Urinary bladder (tissue), 4 donors: ENCODE results near the gene CCDC187. TPM values are rescaled to one million over a fixed set of nuclear protein-coding genes. Genes with fewer than 3 reads are reported as not detected.
"Not testable (repeated sequence)": the region's sequence is repeated elsewhere in the genome, so short reads cannot be mapped to it uniquely, and the experiment has no call there.

Source experiments
- DNase-seq: peaks from one replicate; pipeline ENCODE4 v3.0.0-alpha.2; 2015; ENCODE audit errors: extremely low spot score
- H3K27ac ChIP-seq: one replicate; pipeline ENCODE4 v1.5.1; 2013; ENCODE audit warnings: low read depth, mild to moderate bottlenecking, moderate library complexity
- H3K36me3 ChIP-seq: one replicate; pipeline ENCODE4 v1.6.1; 2013; ENCODE audit warnings: mild to moderate bottlenecking, moderate library complexity; ENCODE audit not compliant: insufficient read depth
- H3K4me1 ChIP-seq: one replicate; pipeline ENCODE4 v1.6.1; 2013; ENCODE audit warnings: mild to moderate bottlenecking, moderate library complexity; ENCODE audit not compliant: insufficient read depth
- H3K4me3 ChIP-seq: one replicate; pipeline ENCODE4 v1.5.1; 2013; ENCODE audit warnings: low read depth, low read length
- WGBS: extraction: QIAGEN DNeasy Blood & Tissue Kit; methylation state at CpG from one replicate; pipeline ENCODE4 v1.1.7; 2013; 5-methylcytosine and 5-hydroxymethylcytosine counted together
- polyA plus RNA-seq: library from polyadenylated mRNA; stranded (reverse); fragments of 200-250 nt; gene quantifications from one replicate; pipeline ENCODE4 v1.2.3, GENCODE V29; 2013
- total RNA-seq: library from RNA; depleted of rRNA; stranded (reverse); fragments of >200 nt; gene quantifications from one replicate; pipeline ENCODE4 v1.2.3, GENCODE V29; 2014
- donor health status: healthy with polysubstance abuse.
- donor health status: healthy.

CCDC187 gene
- total RNA-seq (0.58 TPM), polyA plus RNA-seq (0.19 TPM)

- H3K4me3 ChIP-seq, result no peak within 1 kb of the TSS
Observed at GRCh38 chr9:136303825-136304416, at the start of gene CCDC187. Gene CCDC187 (minus strand): TSS chr9:136304094. CDS start chr9:136303830, 264 bp downstream.

DNA sequence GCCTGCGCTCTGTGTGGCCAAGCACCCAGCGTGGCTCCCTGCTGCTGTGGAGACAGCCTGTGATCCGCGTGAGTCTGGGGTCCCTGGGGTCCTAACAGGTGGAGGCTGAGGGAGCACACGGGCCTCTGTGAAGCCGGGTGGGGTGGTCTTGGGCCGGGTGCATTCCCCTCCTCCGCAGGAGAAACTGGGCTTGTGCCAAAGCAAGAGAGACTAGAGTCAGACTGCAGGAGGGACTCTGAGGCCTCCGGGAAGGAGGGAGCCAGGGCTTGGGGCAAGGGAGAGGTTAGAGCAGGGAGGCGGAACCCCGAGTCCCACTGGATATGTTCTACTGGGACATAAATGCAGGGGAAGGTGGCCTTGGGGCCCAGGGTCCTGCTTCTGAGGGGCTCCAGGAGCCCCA, 49.2 kb upstream of the CCDC187 start:
- WGBS, result 87% methylated on average over 11 of the region's 11 CpGs
- no peaks in the 10 kb centered on the region for H3K4me1 ChIP-seq
- DNase-seq, result no peak
- no peak overlapping the region for H3K4me3 ChIP-seq
- H3K36me3 ChIP-seq, result no peaks in the 10 kb centered on the region
- H3K27ac ChIP-seq, result no peak overlapping the region

More at GRCh38 chr9:136303825-136304416, at the start of gene CCDC187:
- H3K4me1 ChIP-seq, result no peaks in the 10 kb centered on the region
- H3K27ac ChIP-seq, result no peak within 1 kb of the TSS
- WGBS, result 76% methylated on average over 22 of the region's 22 CpGs
- no peak for DNase-seq
- H3K36me3 ChIP-seq, result no peaks in the 10 kb centered on the region

DNA sequence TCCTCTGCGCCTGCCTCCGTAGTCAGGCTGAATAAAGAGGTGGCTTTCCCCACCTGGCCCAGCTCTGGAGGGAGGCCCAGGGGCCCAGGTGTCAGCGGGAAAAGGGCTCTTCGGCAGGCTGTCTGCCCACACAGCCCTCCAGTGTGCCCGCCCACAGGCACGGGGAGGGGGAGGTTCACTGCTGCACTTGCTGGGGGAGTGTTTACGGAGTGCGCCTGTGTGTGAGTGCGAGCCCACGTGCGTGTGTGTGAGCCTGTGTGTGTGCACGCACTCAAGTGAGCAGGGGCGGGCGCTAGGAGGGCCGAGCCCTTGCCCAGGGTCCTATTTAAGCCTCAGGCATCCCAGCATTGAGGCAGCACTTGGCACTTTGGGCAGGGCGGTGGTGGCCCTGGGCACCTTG, 48.8 kb upstream of the CCDC187 start:
- no peak overlapping the region for H3K27ac ChIP-seq

DNA sequence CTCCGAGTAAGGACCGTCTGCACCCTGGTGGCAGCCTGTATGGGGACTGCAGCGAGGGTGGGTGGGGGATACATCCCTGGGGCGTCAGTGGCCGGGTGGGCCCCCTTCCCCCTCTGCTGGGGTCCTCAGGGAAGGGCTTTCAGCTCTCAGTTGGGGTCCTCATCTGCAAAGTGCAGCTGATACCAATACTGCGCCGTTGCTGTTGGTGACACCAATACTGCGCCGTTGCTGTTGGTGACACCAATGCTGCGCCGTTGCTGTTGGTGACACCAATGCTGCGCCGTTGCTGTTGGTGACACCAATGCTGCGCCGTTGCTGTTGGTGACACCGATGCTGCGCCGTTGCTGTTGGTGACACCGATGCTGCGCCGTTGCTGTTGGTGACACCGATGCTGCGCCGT, 48.0 kb upstream of the CCDC187 start:
- H3K4me1 ChIP-seq, DNase-seq, H3K4me3 ChIP-seq, H3K27ac ChIP-seq, H3K36me3 ChIP-seq: not testable (repeated sequence)
- WGBS, result 93% methylated on average over 19 of the region's 24 CpGs

More for the DNA sequence above, 48.8 kb upstream of the CCDC187 start:
- Histone ChIP-seq H3K36me3 (no peaks in the 10 kb centered on the region), H3K4me3 (no peak overlapping the region), H3K4me1 (no peaks in the 10 kb centered on the region)
- DNase-seq, result no peak
- WGBS, result 80% methylated on average over 16 of the region's 16 CpGs

DNA sequence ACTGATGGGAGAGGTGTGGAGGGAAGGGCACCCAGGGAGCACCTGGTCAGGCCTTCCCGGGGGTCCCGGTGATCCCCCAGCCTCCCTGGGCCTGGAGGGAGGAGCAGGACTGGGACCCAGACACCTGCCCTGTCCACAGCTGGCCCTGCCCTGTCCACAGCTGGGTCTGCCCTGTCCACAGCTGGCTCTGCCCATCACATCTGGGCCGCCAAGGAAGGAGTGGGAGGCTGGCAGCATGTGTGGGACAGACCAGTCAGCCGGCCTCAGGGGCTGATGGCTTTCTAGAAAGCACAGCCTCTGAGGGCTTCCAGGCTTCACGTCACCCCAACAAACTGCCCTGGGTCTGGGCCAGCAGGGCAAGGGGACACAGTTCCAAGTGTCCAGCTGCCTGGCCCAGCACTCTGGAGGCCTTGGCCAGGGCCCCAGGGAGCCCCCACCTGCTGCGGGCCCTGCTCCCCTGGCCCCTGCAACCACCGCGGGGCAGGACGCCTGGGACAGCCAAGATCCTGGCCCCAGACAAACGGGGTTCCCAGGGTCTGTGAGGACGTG, 47.4 kb upstream of the CCDC187 start:
- no peak overlapping the region for H3K4me3 ChIP-seq
- DNase-seq, result no peak
- no peak overlapping the region for H3K27ac ChIP-seq

GRCh38 chr9:136349546-136349945, 45.7 kb upstream of the CCDC187 start:
- Histone ChIP-seq H3K4me3 (no peak overlapping the region), H3K27ac (no peak overlapping the region), H3K4me1 (no peaks in the 10 kb centered on the region), H3K36me3 (no peaks in the 10 kb centered on the region)
- DNase-seq, result no peak
- 87% methylated on average over 24 of the region's 24 CpGs for WGBS

More for the DNA sequence above, 47.4 kb upstream of the CCDC187 start:
- Histone ChIP-seq H3K4me1 (no peaks in the 10 kb centered on the region), H3K36me3 (no peaks in the 10 kb centered on the region)
- 83% methylated on average over 11 of the region's 11 CpGs for WGBS

- WGBS, result 94% methylated on average over 14 of the region's 14 CpGs
- H3K4me3 ChIP-seq, result no peak overlapping the region
- DNase-seq, result no peak
- no peaks in the 10 kb centered on the region for H3K36me3 ChIP-seq
- H3K27ac ChIP-seq, result no peak overlapping the region
- no peaks in the 10 kb centered on the region for H3K4me1 ChIP-seq
Observed at GRCh38 chr9:136348691-136349090, 44.8 kb upstream of the CCDC187 start.

DNA sequence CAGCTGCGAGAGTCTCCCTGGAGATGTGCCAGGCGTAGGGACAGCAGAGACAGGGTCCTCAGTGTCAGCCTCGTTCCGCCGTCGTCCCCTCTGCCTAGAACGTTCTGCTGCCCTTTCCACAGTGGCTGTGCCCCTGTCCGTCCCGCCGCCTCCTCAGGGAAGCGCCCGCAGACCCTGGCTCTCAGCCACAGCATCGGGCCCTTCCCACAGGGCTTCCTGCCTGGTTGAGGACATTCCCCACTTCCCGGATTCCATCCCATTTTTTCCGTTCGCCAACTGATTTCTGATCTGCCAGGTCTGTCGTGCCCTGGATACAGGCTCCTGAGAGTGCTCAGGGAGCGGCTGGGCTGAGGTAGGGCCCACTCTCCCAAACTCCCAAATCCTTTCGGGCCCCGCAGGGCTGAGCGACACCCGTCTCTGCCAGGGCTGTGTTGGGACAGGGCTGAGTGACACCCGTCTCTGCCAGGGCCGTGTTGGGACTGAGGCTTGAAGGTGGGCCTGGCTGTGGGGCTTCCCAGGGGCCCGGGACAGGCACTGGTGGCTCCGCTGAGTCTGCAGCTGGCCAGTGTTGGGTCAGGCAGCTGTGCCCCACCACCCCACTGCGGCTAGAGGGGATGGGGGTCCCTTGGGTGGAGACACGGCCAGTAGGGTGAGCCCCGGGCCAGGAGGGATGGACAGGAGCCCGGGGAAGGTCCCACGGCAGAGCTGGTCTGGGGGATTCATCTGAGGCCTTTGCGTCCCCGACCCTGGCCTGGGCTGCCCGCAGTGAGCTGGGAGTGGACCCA, 43.8 kb upstream of the CCDC187 start:
- no peak for DNase-seq
- Histone ChIP-seq H3K36me3 (no peaks in the 10 kb centered on the region), H3K4me3 (no peak overlapping the region), H3K4me1 (no peaks in the 10 kb centered on the region), H3K27ac (no peak overlapping the region)
- WGBS, result 75% methylated on average over 34 of the region's 34 CpGs

GRCh38 chr9:136346927-136347465, 43.1 kb upstream of the CCDC187 start:
- Histone ChIP-seq H3K27ac (no peak overlapping the region), H3K4me3 (no peak overlapping the region), H3K36me3 (no peaks in the 10 kb centered on the region), H3K4me1 (no peaks in the 10 kb centered on the region)
- 84% methylated on average over 20 of the region's 20 CpGs for WGBS
- DNase-seq, result no peak

DNA sequence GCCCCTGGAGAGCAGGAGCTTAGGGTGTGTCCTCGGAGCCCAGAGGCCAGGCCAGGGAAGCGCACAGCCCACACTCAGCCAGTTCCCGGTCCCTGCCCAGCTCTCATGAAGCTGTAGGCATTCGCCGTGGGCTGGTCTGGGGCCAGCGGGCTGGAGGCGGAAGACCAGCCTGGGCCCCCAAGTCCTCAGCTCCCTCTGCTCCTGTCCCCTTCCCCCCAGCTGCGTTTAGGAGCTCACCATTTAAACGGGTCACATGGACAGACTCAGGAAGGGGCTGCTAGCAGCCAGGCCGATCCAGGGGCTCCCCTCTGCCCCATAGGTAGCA, 42.2 kb upstream of the CCDC187 start:
- Histone ChIP-seq H3K4me1 (no peaks in the 10 kb centered on the region), H3K27ac (no peak overlapping the region), H3K36me3 (no peaks in the 10 kb centered on the region), H3K4me3 (no peak overlapping the region)
- 43% methylated on average over 10 of the region's 10 CpGs for WGBS
- DNase-seq, result no peak

GRCh38 chr9:136345281-136346156, 41.6 kb upstream of the CCDC187 start:
- H3K4me3 ChIP-seq, result no peak overlapping the region

DNA sequence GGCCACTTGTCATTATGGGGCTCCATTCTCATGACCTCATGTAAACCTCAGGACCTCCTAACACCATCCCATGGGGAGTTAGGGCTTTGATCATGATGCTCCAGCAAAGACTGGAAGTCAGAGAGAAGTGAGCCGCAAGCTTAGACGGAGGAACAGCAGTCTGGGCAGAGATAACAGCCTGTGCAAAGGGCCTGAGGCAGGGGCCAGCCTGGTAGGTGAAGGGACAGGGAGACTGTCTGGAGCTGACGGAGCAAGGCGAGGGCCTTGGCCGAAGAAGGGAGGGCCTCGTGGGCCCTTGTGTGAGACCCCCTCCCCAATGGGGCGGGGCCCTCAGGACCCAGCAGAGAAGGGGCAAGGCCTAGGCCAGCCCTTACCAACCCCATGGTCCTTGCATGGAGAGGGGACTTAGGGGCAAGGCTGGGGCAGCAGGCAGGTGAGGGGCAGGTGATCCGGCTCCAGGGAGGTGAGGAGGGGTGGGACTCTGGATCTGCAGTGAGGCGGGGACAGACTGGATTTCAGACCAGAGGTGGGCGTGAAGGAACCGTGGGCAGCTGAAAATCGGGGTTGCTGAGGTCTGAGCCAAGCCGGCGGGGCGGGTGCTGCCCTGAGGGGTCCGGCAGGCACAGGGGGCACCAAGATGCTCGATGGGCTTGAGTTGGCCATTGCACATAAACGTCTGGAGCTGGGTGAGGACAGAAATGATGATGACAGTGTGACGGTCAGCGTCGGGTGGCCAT, 40.8 kb upstream of the CCDC187 start:
- no peak overlapping the region for H3K27ac ChIP-seq

More at GRCh38 chr9:136345281-136346156, 41.6 kb upstream of the CCDC187 start:
- WGBS, result 48% methylated on average over 43 of the region's 43 CpGs
- Histone ChIP-seq H3K4me1 (no peaks in the 10 kb centered on the region), H3K27ac (no peak overlapping the region), H3K36me3 (no peaks in the 10 kb centered on the region)
- no peak for DNase-seq

DNA sequence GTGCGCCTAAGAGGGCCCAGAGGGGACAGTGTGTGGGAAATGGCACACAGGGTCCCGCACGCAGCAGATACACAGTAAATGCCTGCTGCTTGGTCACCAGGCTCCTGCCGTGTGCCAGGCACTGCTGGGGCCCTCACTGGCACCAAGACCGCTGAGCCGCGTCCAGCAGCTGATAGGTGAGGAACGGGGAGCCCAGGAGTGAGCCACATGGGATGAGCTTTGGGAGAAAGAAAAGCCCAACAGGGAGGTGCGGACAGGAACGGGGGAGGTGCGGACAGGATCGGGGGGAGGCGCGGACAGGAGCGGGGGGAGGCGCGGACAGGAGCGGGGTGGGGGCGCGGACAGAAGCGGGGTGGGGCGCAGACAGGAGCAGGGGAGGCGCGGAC, 40.0 kb upstream of the CCDC187 start:
- no peak for DNase-seq
- Histone ChIP-seq H3K36me3 (no peaks in the 10 kb centered on the region), H3K4me1 (no peaks in the 10 kb centered on the region), H3K4me3 (no peak overlapping the region), H3K27ac (no peak overlapping the region)
- 95% methylated on average over 24 of the region's 24 CpGs for WGBS

More for the DNA sequence above, 40.8 kb upstream of the CCDC187 start:
- Histone ChIP-seq H3K4me3 (no peak overlapping the region), H3K36me3 (no peaks in the 10 kb centered on the region), H3K4me1 (no peaks in the 10 kb centered on the region)
- WGBS, result 71% methylated on average over 21 of the region's 21 CpGs
- DNase-seq, result no peak
